HG03025 (cell line): ENCODE data around the gene FARS2.

Experiments used
- ATAC-seq: cut with Tn5 transposase; IDR thresholded peaks from one replicate; pipeline ENCODE4 v1.9.1; 2021; ENCODE audit warnings: mild to moderate bottlenecking, moderate library complexity; ENCODE audit not compliant: unreplicated experiment, low FRiP score

Gene FARS2

DNA sequence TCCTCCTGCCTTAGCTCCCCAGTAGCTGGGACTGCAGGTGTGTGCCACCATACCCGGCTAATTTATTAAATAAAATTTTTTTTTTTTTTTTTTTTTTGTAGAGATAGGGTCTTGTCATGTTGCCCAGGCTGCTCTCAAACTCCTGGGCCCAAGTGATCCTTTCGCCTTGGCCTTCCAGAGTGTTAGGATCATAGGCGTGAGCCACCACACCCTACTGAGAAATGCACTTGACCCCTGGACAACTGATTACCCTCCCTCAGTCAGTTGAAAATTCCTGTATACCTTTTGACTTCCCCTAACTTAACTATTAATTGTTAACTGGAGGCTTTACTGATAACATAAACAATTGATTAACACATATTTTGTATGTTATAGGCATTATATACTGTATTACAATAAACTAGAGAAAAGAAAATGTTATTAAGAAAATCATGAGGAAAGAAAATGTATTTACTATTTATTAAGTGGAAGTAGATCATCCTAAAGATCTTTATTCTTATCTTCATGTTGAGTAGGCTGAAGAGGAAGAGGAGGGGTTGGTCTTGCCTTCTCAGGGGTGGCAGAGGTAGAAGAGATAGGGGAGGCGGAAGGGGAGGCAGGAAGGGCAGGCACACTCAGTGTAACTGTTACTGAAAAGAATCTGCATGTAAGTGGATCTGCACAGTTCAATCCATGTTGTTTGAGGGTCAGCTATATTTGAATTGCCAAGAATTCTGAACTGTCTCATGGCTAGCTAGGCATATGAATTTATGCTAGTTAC is 104.3 kb downstream of the FARS2 start:
- ATAC-seq, result no peak

DNA sequence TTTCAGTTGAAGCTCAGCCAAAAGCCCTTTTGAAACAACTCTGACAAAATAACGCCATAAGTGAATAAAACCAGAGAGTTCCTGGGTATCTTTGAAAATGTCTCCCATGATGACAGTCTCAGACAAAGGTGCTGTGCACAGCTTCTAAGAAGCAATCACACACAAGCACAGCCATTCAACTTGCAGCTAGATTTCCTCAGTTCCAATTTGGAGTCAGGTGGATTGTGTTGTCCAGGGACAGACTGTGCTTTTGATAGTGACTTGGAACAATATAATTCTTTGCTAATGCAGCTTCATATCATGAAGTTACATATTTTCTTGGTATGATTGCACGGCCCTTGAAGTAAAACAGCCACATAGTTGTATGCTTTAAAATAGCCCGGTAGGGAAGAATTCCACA is 105.6 kb downstream of the FARS2 start:
- ATAC-seq, result no peak

DNA sequence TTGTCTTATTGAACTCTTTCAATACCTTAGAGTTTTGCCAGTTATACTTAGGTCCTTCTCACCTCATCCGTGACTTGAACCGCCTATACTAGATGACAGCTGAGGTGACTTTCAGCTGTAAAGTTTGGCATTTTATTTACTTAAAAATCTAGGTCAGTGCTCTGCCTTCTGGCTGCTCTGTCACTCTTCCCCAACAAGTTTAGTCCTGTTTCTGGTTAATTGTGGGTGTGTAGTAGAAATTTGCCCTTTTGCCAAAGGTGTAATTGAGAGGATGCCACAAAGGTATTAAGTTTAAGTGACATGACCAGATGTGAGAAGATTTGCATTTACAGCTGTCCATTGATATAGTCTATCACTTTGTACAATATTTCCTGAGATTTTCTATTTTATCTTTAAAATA is 106.2 kb downstream of the FARS2 start:
- no peak for ATAC-seq

GRCh38 chr6:5373430-5373829 is 112.1 kb downstream of the FARS2 start:
- no peak for ATAC-seq

DNA sequence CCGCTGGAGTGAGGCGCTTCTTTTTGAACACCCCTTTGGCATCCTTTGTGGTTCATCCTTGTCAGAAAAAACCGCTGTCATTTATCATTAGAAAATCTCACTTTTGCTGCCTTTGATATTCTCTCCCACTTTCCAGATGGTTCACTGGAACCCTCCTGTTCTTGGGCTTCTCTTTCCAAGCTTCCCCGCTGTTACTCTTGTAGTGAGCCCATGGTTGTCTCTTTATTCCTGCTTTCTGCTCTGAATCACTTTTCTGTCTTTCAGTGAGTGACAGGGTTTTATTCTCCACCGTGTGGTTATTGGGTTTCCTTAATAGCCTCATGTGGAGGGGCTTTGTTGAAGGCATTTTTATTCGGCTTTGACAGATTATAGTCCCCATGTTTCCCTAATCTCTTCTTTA is 117.0 kb downstream of the FARS2 start:
- ATAC-seq, result no peak

DNA sequence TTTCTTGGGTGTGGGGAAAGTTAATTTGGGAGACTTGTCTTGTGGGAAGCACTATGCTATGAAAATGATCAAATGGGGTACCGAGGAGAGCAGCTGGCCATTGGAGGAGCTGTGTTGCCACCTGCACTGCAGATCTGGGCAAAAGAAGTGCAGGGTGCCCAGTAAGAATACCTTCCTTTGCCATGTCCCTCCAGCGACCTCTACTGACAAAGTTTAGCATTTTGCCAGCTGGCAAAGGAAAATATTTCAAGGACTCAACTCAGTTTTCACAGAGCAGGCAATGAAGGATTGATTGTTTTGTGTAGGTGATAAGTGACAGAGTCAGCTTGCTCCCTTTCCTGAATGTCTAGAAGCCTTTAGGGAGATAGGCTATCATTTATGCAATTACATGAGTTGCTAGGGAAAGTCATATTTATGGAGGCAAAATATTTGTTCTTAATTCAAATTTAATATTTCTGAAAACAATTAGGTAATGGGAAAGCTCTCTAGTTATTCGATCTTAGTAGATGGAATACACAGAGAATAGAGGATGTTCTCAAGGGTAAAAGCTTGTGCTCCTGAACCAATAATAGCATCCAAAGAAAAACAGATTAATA is 118.4 kb downstream of the FARS2 start:
- no peak for ATAC-seq

- no peak for ATAC-seq
These were observed 122.5 kb downstream of the FARS2 start for GRCh38 chr6:5383856-5384255.

DNA sequence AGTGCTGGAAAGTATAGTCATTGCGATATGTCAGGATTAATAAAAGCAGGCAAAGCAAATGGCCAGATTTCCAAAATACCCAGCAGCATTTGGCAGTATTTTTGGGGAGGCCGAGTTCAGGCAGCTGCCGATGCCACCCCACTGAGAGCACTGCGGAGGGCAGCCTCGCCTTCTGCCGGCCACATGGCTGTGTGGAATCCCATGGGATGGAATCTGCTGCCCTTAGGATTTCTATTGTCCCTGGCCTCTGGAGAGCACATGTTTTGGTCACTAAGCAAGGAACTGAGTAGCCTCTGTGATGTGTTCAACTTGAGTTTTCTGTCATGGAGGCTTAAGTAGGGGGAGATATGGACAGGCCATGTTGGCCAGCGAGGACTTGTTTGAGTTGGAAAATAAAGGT is 123.0 kb downstream of the FARS2 start:
- ATAC-seq, result no peak

GRCh38 chr6:5388326-5388725 is 127.0 kb downstream of the FARS2 start:
- ATAC-seq, result no peak

DNA sequence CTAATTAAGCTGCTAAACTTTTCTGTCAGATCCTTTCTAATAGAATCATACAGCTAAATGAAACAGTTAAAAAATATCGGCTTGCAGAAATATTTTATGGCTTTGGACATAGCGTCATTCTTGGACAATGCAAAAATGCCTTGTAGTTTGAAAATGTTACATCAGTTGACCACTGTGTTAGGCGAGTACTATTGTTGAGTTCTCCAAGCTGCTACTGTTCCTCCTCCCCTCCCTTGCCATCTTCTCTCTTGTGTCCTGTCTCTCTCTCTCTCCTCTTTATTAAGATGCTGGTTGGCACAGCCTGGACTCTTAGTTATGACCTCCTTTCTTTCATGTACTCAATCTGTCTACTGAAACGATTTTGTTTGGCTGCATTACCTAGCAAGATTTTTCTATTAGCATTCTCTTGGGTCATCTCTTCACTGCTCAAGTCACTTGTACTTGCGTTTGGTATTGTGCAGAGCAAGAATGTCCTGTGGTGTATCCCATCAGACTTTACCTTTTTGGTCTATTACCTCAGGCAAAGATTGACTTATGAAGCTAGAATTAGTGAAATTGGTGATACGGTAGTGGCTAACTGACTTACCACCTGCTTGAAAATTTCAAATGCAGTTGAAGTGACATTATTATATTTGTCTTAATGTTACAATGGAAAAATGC is 127.9 kb downstream of the FARS2 start:
- no peak for ATAC-seq

- no peak for ATAC-seq
These were observed 128.9 kb downstream of the FARS2 start for GRCh38 chr6:5390177-5390576.

DNA sequence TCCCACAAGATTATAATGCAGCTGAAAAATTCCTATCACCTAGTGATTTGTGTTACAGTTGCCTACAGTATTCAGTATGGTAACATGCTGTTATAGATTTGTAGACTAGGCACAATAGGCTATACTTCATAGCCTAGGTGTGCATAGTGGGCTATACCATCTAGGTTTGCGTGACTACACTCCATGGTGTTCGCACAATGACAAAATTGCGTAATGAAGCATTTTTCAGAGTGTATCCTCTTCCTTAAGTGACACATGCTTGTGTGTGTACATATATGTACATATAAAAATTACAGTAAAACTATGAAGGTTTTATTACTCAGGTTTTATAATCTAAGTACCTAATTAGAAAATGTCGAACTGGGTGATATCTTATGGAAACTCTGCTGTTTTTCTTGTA is 133.0 kb downstream of the FARS2 start:
- ATAC-seq, result no peak

GRCh38 chr6:5395719-5396118 is 134.4 kb downstream of the FARS2 start:
- no peak for ATAC-seq

GRCh38 chr6:5398530-5398929 is 137.2 kb downstream of the FARS2 start:
- ATAC-seq, result no peak

- ATAC-seq, result no peak
These were observed 138.1 kb downstream of the FARS2 start for GRCh38 chr6:5399391-5399790.

- no peak for ATAC-seq
These were observed 140.8 kb downstream of the FARS2 start for GRCh38 chr6:5401845-5402738.

- ATAC-seq, result no peak
These were observed 141.8 kb downstream of the FARS2 start for GRCh38 chr6:5403076-5403475.

GRCh38 chr6:5403609-5404008 is 142.3 kb downstream of the FARS2 start:
- no peak for ATAC-seq

- ATAC-seq, result no peak
These were observed 144.7 kb downstream of the FARS2 start for GRCh38 chr6:5405976-5406375.

- no peak for ATAC-seq
These were observed 150.1 kb downstream of the FARS2 start for GRCh38 chr6:5411414-5411813.

DNA sequence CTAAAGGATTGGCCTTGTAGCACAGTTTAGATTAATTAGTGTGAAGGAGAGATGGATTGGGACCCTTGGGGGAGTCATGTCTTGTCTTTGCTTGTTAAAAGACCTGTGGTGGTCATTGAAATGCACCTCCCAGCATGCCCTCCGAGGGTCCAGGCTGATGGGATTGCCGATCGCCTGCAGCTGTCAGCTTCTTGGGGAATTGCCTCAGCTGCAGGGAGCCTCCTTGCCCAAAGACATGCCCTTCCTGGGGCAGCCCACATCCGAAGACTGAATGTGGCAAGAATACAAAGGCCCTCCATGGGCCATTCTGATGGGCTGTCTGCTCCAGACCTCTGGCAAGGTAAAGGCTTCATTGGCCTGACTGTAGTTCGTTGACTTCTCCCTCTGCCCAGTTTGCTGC is 150.7 kb downstream of the FARS2 start:
- ATAC-seq, result no peak
